8988T (cell line): ENCODE data around the gene AKT1S1.

Source experiments
- DNase-seq: peaks from one replicate; pipeline ENCODE4 v3.0.0; 2011

Gene AKT1S1

DNA sequence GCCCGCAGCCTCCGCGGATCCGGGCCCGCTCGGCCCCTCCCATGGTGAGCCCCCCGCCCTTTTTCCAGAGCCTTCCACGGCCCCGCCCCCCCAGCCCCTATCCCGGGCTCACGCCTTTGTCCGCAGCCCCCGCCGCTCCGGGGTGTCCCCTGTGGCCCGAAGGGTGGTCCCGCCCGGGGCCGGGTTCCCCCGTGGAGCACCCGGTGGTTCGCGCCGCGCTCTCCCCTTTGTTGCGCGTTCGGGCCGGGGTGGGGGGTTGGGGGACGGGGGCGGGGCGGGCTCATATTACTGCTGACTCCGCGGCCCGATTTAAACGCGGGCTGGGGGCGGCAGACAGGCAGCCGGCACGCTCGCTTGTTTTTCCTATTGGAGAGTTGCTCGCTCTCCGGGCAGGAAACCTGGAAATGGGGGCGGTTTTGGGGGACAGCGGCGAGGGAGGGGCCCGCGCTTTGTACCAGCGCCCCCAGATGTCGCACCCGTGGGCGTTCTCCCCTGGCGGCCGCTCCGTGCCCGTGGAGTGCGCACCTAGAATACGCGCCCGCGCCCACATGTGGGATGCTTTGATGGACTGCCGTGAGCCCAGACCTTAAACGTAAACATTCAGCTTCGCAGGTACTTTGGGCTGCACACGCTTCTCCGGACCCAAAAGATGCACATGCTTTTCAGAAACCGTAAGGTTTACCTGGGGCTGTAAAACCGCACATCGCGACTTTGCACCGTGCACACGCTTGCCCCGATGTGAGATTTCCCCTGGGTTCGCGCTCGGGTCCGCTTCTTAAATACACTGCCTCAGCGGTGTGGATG, 25.5 kb downstream of the AKT1S1 start:
- DNase-seq = no peak

DNA sequence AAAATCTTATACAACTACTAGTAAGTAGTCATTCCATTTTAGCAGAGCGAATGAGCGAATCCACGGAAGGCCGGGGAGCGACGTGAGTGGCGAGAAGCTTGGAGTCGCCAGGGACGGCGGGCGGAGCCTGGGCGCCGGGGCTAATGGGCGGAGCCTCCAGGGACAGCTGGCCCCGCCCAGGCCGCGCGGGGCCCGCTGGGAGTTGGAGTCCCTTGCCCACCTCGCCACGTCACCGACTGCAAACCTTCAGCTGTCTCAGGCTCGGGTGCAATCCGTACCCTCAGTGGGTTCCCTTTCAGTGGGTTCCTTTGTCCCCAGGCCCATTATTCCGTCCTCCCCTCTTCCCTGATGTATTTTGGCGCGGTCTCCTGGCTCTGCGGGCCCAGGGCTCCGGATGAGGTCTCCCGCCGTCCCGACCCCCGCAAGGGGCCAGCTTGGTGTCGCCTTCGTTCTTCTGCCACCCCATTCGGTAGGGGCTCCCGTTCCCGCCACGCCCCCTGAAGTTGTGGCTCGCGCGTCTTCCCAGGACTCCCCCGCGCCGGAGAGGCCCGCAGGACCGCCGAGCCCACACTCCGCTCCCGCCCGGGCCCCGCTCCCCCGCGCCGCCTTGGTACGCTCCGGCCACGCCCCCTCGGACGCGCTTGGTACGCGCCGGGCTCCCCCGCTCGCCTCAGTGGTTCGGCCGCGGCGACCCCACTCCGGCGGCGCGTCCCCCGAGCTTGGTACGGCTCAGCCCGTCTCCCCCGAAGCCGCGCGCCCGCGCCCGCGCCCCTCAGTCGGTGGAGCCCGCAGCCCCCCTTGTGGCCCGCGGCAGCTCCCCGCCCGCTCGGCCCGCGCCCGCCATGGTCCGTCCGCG, 26.4 kb downstream of the AKT1S1 start, which contains the start of gene PTOV1:
Gene PTOV1 (plus strand): TSS at position 673 of the 856 bp plus-strand sequence.
- peak; percentile 94 for DNase-seq

DNA sequence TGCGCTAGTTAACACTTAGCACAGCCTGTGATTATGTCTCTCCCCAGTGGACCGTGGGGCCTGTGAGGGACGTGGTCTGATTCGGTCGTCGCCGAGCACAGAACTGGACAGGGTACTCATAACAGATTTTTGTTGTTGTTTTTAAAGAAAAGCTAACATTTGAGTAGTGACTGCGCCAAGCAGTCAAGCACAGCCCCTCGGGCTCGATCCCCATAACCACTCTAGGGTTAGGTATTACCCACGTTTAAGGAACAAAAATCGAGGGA, 27.0 kb downstream of the AKT1S1 start:
- DNase-seq = no peak

DNA sequence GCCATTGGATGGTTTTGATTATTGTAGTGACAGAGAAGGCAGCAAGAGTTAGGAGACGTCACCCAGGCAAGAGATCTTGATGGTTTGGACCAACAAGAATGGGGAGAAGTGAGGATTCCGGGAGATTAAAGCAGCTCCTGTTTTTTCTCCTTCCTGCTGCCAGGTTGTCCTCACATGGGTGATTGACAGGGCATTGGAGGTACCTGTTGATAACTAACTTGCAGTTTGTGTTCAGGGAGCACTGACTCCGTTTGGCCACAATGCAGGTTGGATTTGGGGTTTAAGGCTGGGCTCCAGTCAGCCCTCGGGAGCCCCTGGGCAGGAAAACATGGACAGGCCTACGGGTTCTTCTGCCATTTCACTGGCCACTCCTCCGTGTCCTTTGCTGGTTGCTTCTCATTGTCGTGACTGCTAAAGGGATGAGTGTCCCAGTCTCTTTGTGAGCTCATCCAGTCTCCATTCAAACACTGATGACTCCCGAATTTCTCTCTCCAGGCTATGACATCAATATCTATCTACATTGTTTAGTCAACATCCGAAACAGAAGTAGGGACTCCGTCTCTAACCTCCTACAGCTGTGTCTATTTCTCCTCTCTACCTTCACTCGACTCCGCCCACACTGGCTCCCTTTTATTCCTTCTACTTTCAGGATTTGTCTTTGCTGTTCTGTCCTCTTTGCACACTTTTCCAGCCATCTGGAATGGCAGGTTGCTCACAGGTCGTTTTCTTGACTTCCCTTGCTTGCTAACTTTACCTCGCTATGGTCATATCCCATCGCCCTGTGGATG, 27.5 kb downstream of the AKT1S1 start:
- DNase-seq = no peak

DNA sequence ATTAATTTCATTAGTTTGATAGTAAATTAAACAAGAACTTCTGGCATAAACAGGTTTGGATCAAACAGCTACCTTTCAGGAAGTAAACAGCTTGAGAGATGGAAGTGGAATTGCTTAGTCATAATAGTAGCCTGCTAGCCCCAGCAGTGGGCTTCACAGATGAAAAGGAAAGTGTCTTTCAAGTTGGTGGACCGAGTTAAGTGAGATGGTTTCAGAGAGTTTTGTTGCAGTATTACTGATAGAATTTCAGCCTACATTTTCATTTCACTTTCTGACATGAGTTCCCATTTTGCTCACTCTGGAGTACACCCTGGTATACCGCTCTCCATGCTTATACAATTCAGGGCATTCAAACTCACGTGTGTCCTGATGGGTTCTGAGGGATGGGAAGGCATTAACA, 28.2 kb downstream of the AKT1S1 start:
- DNase-seq = no peak

DNA sequence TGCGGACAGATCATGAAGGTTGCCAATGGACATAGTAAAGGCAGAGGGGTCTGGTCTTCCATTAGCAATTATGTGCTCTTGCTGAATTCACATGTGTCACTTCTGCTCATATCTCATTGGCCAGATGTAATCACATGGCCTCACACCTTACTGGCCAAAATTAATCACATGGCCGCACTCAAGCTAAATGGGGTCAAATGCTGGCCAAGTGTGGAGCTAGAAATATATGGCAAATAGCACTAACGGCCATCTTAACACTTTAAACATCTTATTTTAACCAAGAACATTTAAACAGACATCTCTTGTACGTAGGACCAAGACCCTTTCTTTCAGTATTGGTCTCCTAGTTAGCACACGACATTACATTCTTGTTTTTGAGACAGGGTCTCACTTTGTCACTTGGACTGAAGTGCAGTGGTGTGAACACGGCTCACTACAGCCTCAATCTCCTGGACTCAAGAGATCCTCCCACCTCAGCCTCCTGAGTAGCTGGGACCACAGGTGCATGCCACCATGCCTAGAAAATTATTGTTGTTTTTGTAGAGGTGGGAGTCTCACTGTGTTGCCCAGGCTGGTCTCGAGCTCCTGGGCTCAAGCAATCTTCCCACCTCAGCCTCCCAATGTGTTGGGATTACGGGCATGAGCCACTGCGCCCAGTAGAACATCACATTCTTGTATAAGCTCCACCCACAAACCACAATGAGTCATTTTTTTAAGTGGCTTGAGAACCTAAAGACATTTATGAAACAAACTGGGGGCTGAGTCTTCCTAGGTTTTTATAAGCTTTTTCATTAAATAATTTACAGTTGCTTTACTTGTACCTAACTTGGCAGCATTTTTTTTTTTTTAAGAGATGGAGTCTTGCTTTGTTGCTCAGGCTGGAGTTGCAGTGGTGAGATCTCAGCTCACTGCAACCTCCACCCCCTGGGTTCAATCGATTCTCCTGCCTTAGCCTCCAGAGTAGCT, 29.1 kb downstream of the AKT1S1 start:
- DNase-seq = no peak

DNA sequence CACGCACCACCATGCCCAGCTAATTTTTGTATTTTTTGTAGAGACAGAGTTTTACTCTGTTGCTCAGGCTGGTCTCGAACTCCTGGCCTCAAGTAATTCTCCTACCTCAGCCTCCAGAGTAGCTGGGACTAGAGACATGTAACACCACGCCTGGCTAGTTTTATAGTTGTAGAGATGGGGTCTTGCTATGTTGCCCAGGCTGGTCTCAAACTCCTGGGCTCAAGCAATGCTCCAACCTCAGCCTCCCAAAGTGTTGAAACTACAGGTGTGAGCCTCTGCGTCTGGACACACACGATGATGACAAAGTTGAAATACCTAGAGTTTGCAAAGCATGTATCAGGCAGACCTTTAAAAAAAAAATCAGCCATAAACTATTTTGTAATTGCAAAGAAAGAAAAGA, 30.7 kb downstream of the AKT1S1 start:
- DNase-seq = no peak

DNA sequence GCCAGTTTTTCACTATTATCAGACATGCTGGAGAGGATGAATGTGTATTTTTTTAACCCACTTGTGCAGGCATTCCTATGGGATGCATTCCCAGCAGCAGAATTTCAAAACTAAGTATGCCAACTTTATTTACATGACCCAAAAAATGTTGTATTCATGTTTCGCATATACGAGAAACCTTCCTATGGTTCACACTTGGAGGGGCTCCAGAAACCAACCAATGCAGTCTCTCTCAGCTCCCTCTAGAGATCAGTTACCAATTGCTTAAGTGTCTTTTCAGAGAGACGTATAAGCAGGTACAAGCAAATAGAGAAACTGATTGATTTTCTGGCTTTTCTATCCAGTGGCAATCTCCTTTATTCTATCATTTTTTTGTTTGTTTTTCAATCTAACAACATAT, 31.7 kb downstream of the AKT1S1 start:
- DNase-seq = no peak

DNA sequence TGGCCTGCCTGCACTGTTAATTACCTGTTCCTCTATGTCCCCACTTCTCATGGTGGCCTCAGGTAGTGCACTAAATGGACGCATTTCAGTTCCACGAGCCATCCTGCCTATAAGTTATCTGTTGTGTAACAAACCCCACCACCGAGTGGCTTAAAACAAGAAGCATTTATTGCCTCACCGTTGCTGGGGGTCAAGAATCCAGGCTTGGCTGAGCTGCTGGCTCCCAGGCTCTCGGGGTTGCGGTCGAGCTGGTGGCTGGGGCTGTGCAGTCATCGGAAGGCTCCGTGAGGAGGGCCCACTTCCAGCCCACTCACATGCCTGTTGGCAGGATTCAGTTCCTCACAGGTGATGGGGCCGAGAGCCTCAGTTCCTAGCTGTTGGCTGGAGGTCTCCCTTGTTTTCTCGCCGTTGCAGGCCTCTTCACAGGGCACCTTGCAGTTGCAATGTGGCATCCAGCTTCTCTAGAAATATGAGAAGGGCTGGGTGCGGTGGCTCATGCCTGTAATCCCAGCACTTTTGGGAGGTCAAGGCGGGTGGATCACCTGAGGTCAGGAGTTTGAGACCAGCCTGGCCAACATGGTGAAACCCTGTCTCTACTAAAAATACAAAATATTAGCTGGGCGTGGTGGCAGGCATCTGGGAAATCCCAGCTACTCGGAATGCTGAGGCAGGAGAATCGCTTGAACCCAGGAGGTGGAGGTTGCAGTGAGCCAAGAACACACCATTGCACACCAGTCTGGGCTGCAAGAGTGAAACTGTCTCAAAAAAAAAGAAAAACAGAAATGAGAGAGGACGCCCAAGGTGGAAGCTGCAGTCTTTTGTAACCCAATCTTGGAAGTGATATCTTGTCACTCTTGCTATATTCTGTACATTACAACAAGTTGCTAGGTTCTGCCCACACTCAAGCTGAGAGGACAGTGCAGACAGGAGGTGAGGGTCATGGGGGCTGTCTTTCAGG, 32.7 kb downstream of the AKT1S1 start:
- no peak for DNase-seq

DNA sequence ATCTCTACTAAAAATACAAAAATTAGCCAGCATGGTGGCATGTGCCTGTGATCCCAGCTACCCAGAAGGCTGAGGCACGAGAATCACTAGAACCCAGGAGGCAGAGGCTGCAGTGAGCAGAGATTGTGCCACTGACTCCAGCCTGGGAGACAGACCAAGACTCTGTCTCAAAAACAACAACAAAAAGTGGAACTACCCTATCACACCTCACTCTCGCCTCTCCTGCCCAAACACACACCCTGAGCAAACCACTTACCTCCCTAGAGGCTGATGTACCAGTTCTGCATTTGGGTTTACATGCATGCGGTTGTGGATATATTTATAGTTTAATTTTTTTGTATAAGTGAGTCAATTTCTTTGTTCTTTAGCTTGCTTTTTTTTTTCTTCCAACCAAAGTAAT, 33.9 kb downstream of the AKT1S1 start:
- no peak for DNase-seq

DNA sequence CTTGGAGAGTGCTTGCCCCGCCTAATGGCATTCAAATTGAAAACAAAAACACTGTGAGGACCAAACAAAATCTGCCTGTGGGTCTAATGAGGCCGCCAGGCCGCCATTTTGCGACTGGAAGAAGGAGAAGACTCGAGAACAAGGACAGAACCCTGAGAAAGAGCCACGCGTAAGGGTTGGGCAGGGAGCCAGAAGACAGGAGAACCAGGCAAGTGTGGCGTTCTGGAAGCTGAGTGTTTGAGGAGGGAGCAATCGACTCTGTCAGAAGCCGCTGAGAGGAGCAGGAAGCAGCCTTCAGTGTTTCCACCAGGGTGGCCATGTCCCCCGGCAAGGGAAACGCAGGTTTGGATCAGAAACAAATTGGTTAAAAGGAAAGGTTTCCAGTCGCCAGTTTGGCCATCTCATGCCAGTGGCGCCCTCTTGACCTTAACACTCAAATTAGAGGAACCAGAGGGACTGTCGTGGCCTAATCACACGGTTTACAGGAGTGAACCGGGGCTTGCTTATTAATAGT, 36.4 kb downstream of the AKT1S1 start:
- no peak for DNase-seq

DNA sequence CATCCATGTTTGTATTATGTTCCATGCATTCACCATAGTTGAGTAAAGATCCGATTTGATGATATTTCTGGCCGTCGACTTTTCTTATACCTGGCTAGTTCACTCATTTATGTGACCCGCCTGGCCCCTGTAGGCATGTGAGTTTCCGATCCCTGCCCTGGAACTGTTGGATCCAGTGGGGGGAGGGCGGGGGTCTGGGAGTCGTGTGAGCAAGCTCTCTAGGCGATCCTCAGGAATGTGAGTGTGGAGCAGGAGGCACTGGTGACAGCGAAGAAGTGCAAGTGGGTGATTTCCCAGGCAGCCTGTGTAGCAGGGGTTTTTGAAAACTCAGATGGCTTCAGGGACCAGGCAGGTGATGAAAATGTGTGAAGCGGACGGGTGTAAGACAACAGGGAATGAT, 36.8 kb downstream of the AKT1S1 start:
- DNase-seq = no peak

DNA sequence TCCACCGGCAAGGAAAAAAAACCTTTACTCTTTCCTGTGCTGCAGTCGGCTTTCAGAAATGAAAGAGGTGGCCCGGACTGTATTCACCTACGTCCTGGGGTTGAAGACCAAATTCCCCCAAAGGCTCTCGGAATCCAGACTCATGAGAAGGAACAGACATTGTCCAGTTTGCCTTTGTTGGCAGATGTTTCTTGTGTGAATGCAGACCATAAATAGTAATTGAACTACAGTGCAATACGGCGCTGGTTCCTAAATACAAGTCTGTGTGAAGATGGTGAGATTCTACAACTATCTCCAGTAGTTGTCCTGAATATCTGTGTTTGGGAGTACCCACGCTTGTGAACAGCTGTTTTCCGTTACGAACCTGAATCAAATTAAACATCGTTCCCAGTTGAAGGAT, 37.4 kb downstream of the AKT1S1 start:
- no peak for DNase-seq

DNA sequence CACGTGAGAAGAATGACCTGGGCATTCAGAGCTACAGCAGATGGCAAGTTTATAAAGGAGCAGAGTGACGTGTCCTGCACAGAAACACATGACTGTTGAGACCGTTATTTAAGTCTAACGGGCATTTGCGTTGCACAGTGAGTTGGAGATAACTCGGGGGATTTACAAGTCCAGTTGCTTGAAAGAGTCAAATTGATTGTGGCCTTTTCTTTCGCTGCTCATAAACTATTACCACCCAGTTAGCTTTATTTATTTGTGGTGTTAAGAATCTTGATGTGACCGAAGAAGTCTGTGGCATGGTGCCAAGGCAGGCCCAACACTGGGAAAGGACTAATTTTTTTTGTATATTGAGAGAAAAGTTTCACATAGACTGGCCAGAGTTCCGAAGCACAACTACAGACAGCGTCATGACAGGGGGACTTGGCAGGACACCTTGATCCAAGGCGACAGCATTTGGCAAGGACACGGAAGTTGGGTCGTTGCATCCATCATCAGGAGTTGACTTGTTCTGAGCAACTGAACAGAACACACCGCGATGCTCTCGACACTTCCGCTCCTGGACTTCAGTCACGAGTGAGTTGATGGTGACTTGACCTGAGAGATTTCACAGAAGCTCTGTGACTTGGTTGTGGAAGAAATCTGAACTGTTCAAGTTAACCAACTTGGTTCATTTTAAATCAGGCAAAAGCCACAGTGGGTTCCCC, 38.1 kb downstream of the AKT1S1 start:
- no peak for DNase-seq

DNA sequence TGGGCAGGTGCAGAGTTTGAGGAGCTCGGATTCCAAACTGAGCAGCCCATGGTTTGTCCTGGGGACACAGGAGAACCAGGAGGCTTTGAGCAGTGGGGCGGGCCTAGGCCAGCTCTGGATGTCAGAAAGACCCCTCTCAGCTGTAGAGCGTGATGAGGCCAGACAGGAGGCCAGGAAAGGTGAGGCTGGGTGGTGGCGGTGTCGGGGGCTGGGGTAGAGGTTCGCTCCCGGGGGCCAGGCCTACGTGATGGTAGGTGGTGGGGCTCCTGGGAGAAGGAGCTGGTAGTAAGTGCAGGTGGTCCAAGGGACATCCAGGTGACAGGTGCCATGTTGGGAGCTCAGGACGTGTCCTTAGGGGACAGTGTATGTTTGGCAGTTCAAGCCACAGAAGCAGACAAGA, 39.7 kb downstream of the AKT1S1 start:
- DNase-seq = no peak

DNA sequence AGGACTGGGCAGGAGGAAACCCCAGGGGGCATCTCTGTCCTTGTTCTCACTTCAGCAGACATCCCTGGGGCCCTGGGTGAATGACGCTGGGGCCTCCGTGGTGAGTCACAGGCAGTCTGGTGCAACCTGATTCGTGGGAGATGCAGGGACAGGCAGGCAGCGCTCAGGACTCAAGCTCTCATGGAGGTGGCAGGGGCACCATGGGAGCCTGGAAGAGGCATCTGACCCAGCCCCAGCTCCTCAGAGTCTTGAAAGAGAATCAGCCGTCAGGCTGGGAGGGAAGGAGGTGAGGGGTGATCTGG, 40.2 kb downstream of the AKT1S1 start:
- DNase-seq = no peak

DNA sequence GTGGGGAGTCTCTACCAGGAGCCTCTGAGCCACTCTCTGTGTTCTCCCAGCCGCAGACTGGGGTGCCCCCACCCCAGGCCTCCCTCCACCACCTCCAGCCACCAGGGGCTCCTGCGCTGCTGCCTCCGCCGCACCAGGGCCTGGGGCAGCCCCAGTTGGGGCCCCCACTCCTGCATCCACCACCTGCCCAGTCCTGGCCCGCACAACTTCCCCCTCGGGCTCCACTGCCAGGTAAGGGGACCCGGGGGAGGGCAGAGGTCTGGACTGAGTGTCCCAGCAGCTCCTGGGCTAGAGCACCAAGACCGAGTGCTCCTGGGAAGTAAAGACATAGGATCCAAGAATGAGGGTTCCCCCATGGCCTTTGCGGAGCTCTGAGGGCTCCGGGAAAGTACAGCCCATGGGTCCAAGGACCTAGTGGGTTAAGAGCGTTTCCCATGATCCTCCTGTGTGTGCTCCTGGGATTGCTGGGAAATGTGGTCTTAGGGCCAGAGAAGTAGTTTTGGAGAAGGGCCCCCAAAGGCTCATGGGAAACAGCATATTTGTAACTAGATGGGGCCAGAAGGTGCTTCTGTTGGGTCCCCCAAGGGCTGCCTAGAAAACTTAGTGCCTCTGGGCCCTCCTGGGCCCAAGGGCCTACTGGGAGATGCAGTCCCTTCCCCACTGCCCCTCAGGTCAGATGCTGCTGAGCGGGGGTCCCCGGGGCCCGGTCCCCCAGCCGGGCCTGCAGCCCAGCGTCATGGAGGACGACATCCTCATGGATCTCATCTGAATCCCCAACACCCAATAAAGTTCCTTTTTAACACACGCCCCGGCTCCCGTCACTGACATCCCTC, 40.8 kb downstream of the AKT1S1 start:
- DNase-seq = no peak

DNA sequence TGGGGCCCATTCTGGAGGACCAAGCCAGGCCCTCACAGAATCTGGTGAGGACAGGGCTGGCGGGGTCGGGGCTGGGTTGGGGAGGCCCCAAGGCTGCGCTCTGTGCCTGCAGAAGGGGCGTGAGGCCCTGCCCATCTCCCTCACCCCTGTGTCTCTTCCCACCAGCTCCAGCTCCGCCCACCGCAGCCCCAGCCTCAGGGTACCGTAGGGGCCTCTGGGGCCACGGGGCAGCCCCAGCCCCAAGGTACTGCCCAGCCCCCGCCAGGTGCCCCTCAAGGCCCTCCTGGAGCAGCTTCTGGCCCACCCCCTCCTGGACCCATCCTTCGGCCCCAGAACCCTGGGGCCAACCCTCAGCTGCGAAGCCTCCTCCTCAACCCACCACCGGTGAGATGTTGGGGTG, 41.6 kb downstream of the AKT1S1 start:
- DNase-seq = no peak

DNA sequence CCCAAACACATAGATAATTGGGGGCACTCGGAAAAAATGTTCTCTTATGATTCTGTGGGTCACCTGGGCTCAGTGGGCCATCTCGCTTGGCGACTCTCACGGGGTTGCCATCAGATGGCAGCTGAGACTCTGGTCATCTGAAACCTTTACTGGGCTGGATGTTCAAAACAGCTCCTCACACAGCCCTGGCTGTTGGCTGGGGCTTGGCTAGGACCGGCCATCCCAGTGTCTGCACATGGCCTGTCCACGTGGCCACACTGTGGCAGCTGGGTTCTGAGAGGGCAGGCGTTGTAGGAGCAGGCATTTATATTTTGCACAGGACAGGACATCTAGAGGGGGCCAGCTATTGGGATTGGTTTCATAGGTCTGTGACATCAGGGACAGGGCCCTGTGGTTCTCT, 43.6 kb downstream of the AKT1S1 start:
- no peak for DNase-seq

DNA sequence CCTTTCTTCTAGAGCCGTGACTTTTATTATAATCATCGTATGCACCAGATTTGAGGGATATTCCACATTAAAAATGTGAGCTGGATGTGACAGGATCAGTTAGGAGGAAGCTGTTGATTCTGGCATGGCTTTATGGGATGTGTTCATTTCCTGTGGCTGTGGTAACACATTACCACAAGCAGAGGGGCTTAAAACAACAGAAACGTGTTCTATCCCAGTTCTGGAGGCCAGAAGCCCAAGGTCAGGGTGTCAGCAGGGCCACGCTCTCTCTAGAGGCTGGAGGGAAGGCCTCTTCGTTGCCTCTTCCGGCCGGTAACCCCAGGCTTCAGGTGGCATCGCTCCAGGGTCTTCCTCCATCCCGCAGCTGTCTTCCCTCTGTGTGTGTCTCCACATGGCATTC, 44.6 kb downstream of the AKT1S1 start:
- DNase-seq = no peak
